ENCODE data around the gene RIF1. TPM values are rescaled to one million over a fixed set of nuclear protein-coding genes. Genes with fewer than 3 reads are reported as not detected.

RIF1 gene
- total RNA-seq, 1 donor from 2014 or later = 39.1 TPM

DNA sequence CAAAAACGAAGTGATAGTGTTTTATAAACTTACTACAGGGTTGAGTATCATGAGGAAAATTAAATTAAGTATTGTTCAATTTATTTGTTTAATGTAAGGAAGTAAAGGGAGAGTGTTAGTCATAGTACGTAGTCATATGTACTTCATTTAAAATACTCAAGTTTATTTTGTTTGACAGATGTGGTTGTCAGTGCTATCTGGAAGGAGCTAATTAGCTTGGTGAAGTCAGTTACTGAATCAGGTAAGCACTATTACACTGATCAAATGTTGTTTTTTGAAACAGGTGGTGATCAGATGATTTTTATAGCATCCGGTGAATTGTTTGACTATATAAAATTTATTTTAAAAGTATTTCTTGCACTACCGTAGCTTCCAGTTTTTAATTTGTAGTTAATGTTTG is 28.8 kb downstream of the RIF1 start:
- Histone ChIP-seq H3K27me3 (ENCODE audit: insufficient read depth, low read length) (no peaks in the 10 kb centered on the region), H2AFZ (ENCODE audit: low read depth, low read length) (no peak overlapping the region), H3K79me2 (ENCODE audit: insufficient read depth, low read length) (no peaks in the 10 kb centered on the region), H3K36me3 (ENCODE audit: insufficient read depth, low read length) (peaks cover 38% of the 10 kb centered on the region), H3K9me3 (ENCODE audit: insufficient read depth, low read depth, low read length) (no peaks in the 10 kb centered on the region), H4K20me1 (ENCODE audit: insufficient read depth, low read length) (no peaks in the 10 kb centered on the region), H3K4me1 (ENCODE audit: insufficient read depth, low read length) (no peaks in the 10 kb centered on the region), H3K27ac (ENCODE audit: low read depth, low read length) (no peak overlapping the region), H3K4me3 (ENCODE audit: insufficient read depth, low read depth, low read length) (no peak overlapping the region), H3K9ac (ENCODE audit: low read length) (no peak overlapping the region), H3K4me2 (ENCODE audit: low read length) (no peak overlapping the region)
- Mint-ChIP-seq H3K27ac (ENCODE audit: unreplicated experiment) (no peak overlapping the region), H3K9me3 (ENCODE audit: unreplicated experiment) (no peaks in the 10 kb centered on the region), H3K4me3 (ENCODE audit: unreplicated experiment) (no peak overlapping the region), H3K36me3 (ENCODE audit: low read depth, unreplicated experiment) (no peaks in the 10 kb centered on the region), H3K4me1 (ENCODE audit: low read depth, unreplicated experiment) (no peaks in the 10 kb centered on the region), H3K27me3 (ENCODE audit: low read depth, unreplicated experiment) (no peaks in the 10 kb centered on the region)
- TF ChIP-seq, protein P1, sequence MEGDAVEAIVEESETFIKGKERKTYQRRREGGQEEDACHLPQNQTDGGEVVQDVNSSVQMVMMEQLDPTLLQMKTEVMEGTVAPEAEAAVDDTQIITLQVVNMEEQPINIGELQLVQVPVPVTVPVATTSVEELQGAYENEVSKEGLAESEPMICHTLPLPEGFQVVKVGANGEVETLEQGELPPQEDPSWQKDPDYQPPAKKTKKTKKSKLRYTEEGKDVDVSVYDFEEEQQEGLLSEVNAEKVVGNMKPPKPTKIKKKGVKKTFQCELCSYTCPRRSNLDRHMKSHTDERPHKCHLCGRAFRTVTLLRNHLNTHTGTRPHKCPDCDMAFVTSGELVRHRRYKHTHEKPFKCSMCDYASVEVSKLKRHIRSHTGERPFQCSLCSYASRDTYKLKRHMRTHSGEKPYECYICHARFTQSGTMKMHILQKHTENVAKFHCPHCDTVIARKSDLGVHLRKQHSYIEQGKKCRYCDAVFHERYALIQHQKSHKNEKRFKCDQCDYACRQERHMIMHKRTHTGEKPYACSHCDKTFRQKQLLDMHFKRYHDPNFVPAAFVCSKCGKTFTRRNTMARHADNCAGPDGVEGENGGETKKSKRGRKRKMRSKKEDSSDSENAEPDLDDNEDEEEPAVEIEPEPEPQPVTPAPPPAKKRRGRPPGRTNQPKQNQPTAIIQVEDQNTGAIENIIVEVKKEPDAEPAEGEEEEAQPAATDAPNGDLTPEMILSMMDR (IDR thresholded peaks at IDR 0.05; ENCODE audit: insufficient read depth, low read depth, low read length) = no peak
- TF ChIP-seq EZH2 (IDR thresholded peaks at IDR 0.05; ENCODE audit: insufficient read depth, low read length) = no peak
- FAIRE-seq (no peak), DNase-seq (ENCODE audit: low read depth) (no peak)

DNA sequence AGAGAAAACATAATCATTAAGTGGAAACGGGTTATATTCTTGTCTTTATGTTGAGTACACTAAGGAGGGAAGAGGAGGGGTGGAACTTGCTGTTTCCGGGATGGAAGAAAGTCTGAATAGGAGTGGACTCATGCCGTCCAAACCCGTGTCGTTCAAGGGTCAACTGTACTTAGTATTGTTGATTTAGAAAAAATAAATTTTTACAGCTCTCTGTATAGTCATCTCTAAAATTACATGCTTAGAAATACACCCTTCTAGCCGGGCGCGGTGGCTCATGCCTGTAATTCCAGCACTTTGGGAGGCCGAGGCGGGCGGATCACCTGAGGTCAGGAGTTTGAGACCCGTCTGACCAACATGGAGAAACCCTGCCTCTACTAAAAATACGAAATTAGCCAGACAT is 29.4 kb downstream of the RIF1 start:
- Mint-ChIP-seq H3K9me3 (ENCODE audit: unreplicated experiment) (no peaks in the 10 kb centered on the region), H3K36me3 (ENCODE audit: low read depth, unreplicated experiment) (peaks cover 3% of the 10 kb centered on the region), H3K4me3 (ENCODE audit: unreplicated experiment) (no peak overlapping the region), H3K4me1 (ENCODE audit: low read depth, unreplicated experiment) (no peaks in the 10 kb centered on the region), H3K27ac (ENCODE audit: unreplicated experiment) (no peak overlapping the region), H3K27me3 (ENCODE audit: low read depth, unreplicated experiment) (no peaks in the 10 kb centered on the region)
- Histone ChIP-seq H3K27me3 (ENCODE audit: insufficient read depth, low read length) (no peaks in the 10 kb centered on the region), H3K4me1 (ENCODE audit: insufficient read depth, low read length) (no peaks in the 10 kb centered on the region), H2AFZ (ENCODE audit: low read depth, low read length) (no peak overlapping the region), H3K79me2 (ENCODE audit: insufficient read depth, low read length) (no peaks in the 10 kb centered on the region), H3K4me2 (ENCODE audit: low read length) (no peak overlapping the region), H3K36me3 (ENCODE audit: insufficient read depth, low read length) (peaks cover 41% of the 10 kb centered on the region), H3K27ac (ENCODE audit: low read depth, low read length) (no peak overlapping the region), H3K4me3 (ENCODE audit: insufficient read depth, low read depth, low read length) (no peak overlapping the region), H4K20me1 (ENCODE audit: insufficient read depth, low read length) (no peaks in the 10 kb centered on the region), H3K9me3 (ENCODE audit: insufficient read depth, low read depth, low read length) (no peaks in the 10 kb centered on the region), H3K9ac (ENCODE audit: low read length) (no peak overlapping the region)
- DNase-seq (ENCODE audit: low read depth) (no peak), FAIRE-seq (no peak)
- TF ChIP-seq, protein P1 (IDR thresholded peaks at IDR 0.05; ENCODE audit: insufficient read depth, low read depth, low read length) = no peak
- TF ChIP-seq EZH2 (IDR thresholded peaks at IDR 0.05; ENCODE audit: insufficient read depth, low read length) = no peak

GRCh38 chr2:151459358-151459757 is 49.7 kb downstream of the RIF1 start:
- Histone ChIP-seq H2AFZ (ENCODE audit: low read depth, low read length) (no peak overlapping the region), H3K79me2 (ENCODE audit: insufficient read depth, low read length) (no peaks in the 10 kb centered on the region), H3K27ac (ENCODE audit: low read depth, low read length) (no peak overlapping the region), H3K27me3 (ENCODE audit: insufficient read depth, low read length) (no peaks in the 10 kb centered on the region), H3K9me3 (ENCODE audit: insufficient read depth, low read depth, low read length) (no peaks in the 10 kb centered on the region), H3K36me3 (ENCODE audit: insufficient read depth, low read length) (peaks cover 28% of the 10 kb centered on the region), H3K4me2 (ENCODE audit: low read length) (no peak overlapping the region), H3K4me1 (ENCODE audit: insufficient read depth, low read length) (no peaks in the 10 kb centered on the region), H3K4me3 (ENCODE audit: insufficient read depth, low read depth, low read length) (no peak overlapping the region), H3K9ac (ENCODE audit: low read length) (no peak overlapping the region), H4K20me1 (ENCODE audit: insufficient read depth, low read length) (no peaks in the 10 kb centered on the region)
- no peaks in the 10 kb centered on the region for H3K9me3 Mint-ChIP-seq (ENCODE audit: unreplicated experiment)
- H3K27me3 Mint-ChIP-seq (ENCODE audit: low read depth, unreplicated experiment) = no peaks in the 10 kb centered on the region
- TF ChIP-seq EZH2 (IDR thresholded peaks at IDR 0.05; ENCODE audit: insufficient read depth, low read length) = no peak
- TF ChIP-seq, protein P1 (IDR thresholded peaks at IDR 0.05; ENCODE audit: insufficient read depth, low read depth, low read length) = no peak
- H3K27ac Mint-ChIP-seq (ENCODE audit: unreplicated experiment) = no peak overlapping the region
- FAIRE-seq = no peak
- H3K36me3 Mint-ChIP-seq (ENCODE audit: low read depth, unreplicated experiment) = peaks cover 6% of the 10 kb centered on the region
- peaks cover 10% of the 10 kb centered on the region for H3K4me1 Mint-ChIP-seq (ENCODE audit: low read depth, unreplicated experiment)
- DNase-seq (ENCODE audit: low read depth) = peak; percentile 18
- H3K4me3 Mint-ChIP-seq (ENCODE audit: unreplicated experiment) = no peak overlapping the region
